Measurements from ENCODE around the gene PODXL2.

The PODXL2 gene

GRCh38 chr3:127674101-127674721 lies 45.2 kb downstream of the PODXL2 start:
- no peak for DNase-seq (ENCODE audit: low read depth in 1 of 2, low spot score in 1 of 2)
- TF ChIP-seq GABPA (IDR thresholded peaks at IDR 0.05; ENCODE audit: low read depth), result no peak
- no peak for TF ChIP-seq REST (IDR thresholded peaks at IDR 0.05; ENCODE audit: insufficient replicate concordance, low read depth)
- no peak for TF ChIP-seq POLR2AphosphoS5 (IDR thresholded peaks at IDR 0.05; ENCODE audit: low read depth)
- no peak overlapping the region for H3K27ac ChIP-seq (replicated peaks)
- no peaks in the 10 kb centered on the region for H3K27me3 ChIP-seq (ENCODE audit: insufficient read depth, poor library complexity, severe bottlenecking)
- H3K4me3 ChIP-seq (replicated peaks; ENCODE audit: insufficient read depth, low read length), result no peak overlapping the region

- Histone ChIP-seq H3K27me3 (ENCODE audit: insufficient read depth, poor library complexity, severe bottlenecking) (no peaks in the 10 kb centered on the region), H3K27ac (replicated peaks) (no peak overlapping the region), H3K4me3 (replicated peaks; ENCODE audit: insufficient read depth, low read length) (no peak overlapping the region)
- DNase-seq (ENCODE audit: low read depth in 1 of 2, low spot score in 1 of 2), result no peak
- TF ChIP-seq SPI1 (IDR thresholded peaks at IDR 0.05; ENCODE audit: borderline replicate concordance, low read depth) (no peak), GABPA (IDR thresholded peaks at IDR 0.05; ENCODE audit: low read depth) (no peak), REST (IDR thresholded peaks at IDR 0.05; ENCODE audit: insufficient replicate concordance, low read depth) (no peak), CTCF (IDR thresholded peaks at IDR 0.05; ENCODE audit: insufficient read depth, low read length) (no peak), POLR2AphosphoS5 (IDR thresholded peaks at IDR 0.05; ENCODE audit: low read depth) (no peak)
Observed at GRCh38 chr3:127674790-127675189, 45.8 kb downstream of the PODXL2 start.

GRCh38 chr3:127675651-127676391 lies 46.8 kb downstream of the PODXL2 start:
- no peak for TF ChIP-seq POLR2AphosphoS5 (IDR thresholded peaks at IDR 0.05; ENCODE audit: low read depth)
- no peak for TF ChIP-seq CTCF (IDR thresholded peaks at IDR 0.05; ENCODE audit: insufficient read depth, low read length)
- TF ChIP-seq GABPA (IDR thresholded peaks at IDR 0.05; ENCODE audit: low read depth), result no peak
- no peak for TF ChIP-seq SPI1 (IDR thresholded peaks at IDR 0.05; ENCODE audit: borderline replicate concordance, low read depth)
- H3K4me3 ChIP-seq (replicated peaks; ENCODE audit: insufficient read depth, low read length), result no peak overlapping the region
- no peak overlapping the region for H3K27ac ChIP-seq (replicated peaks)
- no peaks in the 10 kb centered on the region for H3K27me3 ChIP-seq (ENCODE audit: insufficient read depth, poor library complexity, severe bottlenecking)
- DNase-seq (ENCODE audit: low read depth in 1 of 2, low spot score in 1 of 2), result no peak

GRCh38 chr3:127676456-127676855 lies 47.5 kb downstream of the PODXL2 start:
- TF ChIP-seq SPI1 (IDR thresholded peaks at IDR 0.05; ENCODE audit: borderline replicate concordance, low read depth) (no peak), GABPA (IDR thresholded peaks at IDR 0.05; ENCODE audit: low read depth) (no peak), POLR2AphosphoS5 (IDR thresholded peaks at IDR 0.05; ENCODE audit: low read depth) (no peak), CTCF (IDR thresholded peaks at IDR 0.05; ENCODE audit: insufficient read depth, low read length) (no peak), REST (IDR thresholded peaks at IDR 0.05; ENCODE audit: insufficient replicate concordance, low read depth) (no peak)
- Histone ChIP-seq H3K27ac (replicated peaks) (no peak overlapping the region), H3K4me3 (replicated peaks; ENCODE audit: insufficient read depth, low read length) (no peak overlapping the region), H3K27me3 (ENCODE audit: insufficient read depth, poor library complexity, severe bottlenecking) (no peaks in the 10 kb centered on the region)
- no peak for DNase-seq (ENCODE audit: low read depth in 1 of 2, low spot score in 1 of 2)

All from HL-60 (cell line).